Psoas muscle (tissue), 8 donors: Measurements from ENCODE around the gene IGSF11. TPM values are rescaled to one million over a fixed set of nuclear protein-coding genes. Genes with fewer than 3 reads are reported as not detected.
"Not testable (repeated sequence)": the region's sequence is repeated elsewhere in the genome, so short reads cannot be mapped to it uniquely, and the experiment has no call there.

Source experiments
- ATAC-seq, 4 donors: fragments of 200-7000 bp; cut with Tn5 transposase; one replicate each; pipeline ENCODE4 v1.9.1; 2020; ENCODE audit warnings: moderate library complexity in 3 of 4, mild to moderate bottlenecking in 2 of 4
- DNase-seq, 2 donors: peaks; one replicate each; pipeline ENCODE4 v3.0.0-alpha.2; 2020
- H3K27ac ChIP-seq: fragments of 200-600 bp; one replicate; pipeline ENCODE4 v1.8.0; 2022
- H3K27me3 ChIP-seq, 3 donors: fragments of 200-600 bp in 1 of 3; one replicate each; pipeline versions ENCODE4 v1.6.1 to v1.8.0; 2013 to 2022; ENCODE audit warnings: low read length in 2 of 3, mild to moderate bottlenecking in 2 of 3, moderate library complexity in 1 of 3; ENCODE audit not compliant: insufficient read depth in 3 of 3
- H3K36me3 ChIP-seq, 2 donors: fragments of 200-600 bp in 1 of 2; one replicate each; pipeline versions ENCODE4 v1.6.1 to v1.8.0; 2013 to 2022; ENCODE audit warnings: low read depth in 1 of 2, mild to moderate bottlenecking in 1 of 2, moderate library complexity in 1 of 2; ENCODE audit not compliant: insufficient read depth in 1 of 2
- H3K4me1 ChIP-seq: fragments of 200-600 bp; one replicate; pipeline ENCODE4 v1.8.0; 2022
- H3K4me3 ChIP-seq: fragments of 200-600 bp; one replicate; pipeline ENCODE4 v1.8.0; 2022; ENCODE audit warnings: mild to moderate bottlenecking
- H3K9me3 ChIP-seq: fragments of 200-600 bp; one replicate; pipeline ENCODE4 v1.8.0; 2022
- WGBS, 3 donors: extraction: QIAGEN DNeasy Blood & Tissue Kit; methylation state at CpG; one replicate each; pipeline versions ENCODE4 v1.1.6 to v1.1.7; 2013; 5-methylcytosine and 5-hydroxymethylcytosine counted together
- intact Hi-C, 2 donors: fragments of 100-400 bp; cut with DNase I; formaldehyde crosslinking; loops; one replicate each; pipeline versions ENCODE4 v1.11.0 to v1.14.2; 2022
- polyA plus RNA-seq, 3 donors: library from polyadenylated mRNA; stranded (reverse); fragments of 200-250 nt; gene quantifications; one replicate each; pipeline ENCODE4 v1.2.3, GENCODE V29; 2013
- total RNA-seq, 4 donors: library from RNA; stranded (reverse); fragmentation: NEBNext Ultra II Directional in 2 of 4; extraction: Animal tissue kit (Norgen Biotek cat#: 25700) in 2 of 4; gene quantifications; one replicate each; pipeline versions ENCODE4 v1.2.1 to v1.2.4, GENCODE V29; 2021 to 2023
- TF ChIP-seq, protein P1 (sequence below): fragments of 200-600 bp; IDR thresholded peaks from one replicate; pipeline ENCODE4 v1.8.0; 2022; ENCODE audit warnings: antibody characterized with exemption
- donor health status: healthy with polysubstance abuse.
- donor health status: DM: no; HTN: no; CAD: no; lungs with moderate emphysema.
- donor health status: Bipolar disorder and iron deficiency.
- donor health status: healthy.
- donor health status: DM: yes; HTN: yes; CAD: no.
- donor health status: DM: no; HTN: no; CAD: no.
- donor health status: DM: no; HTN: no; CAD: no.
- donor health status: DM: yes; HTN: yes; CAD: no.

The IGSF11 gene
- total and polyA plus RNA-seq, 7 donors = 0.23 to 8.5 (median 4.3) TPM

DNA sequence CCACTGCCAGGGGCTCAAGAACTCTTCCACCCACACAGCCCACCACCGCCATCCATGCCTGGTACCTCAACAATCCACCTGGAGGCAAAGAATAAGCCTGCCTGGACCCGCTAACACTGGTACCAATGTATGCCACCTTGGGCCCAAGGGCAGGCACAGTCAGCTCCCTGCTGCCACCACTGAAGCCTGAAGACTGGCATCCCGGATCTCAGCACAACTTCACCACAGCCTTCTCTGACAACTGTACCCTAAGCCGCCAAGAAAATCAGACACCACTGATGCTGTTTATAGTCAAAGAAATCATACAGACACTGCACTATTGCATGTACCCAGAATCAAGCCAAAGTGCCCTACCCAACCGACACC is 56.3 kb downstream of the IGSF11 start:
- TF ChIP-seq, protein P1, sequence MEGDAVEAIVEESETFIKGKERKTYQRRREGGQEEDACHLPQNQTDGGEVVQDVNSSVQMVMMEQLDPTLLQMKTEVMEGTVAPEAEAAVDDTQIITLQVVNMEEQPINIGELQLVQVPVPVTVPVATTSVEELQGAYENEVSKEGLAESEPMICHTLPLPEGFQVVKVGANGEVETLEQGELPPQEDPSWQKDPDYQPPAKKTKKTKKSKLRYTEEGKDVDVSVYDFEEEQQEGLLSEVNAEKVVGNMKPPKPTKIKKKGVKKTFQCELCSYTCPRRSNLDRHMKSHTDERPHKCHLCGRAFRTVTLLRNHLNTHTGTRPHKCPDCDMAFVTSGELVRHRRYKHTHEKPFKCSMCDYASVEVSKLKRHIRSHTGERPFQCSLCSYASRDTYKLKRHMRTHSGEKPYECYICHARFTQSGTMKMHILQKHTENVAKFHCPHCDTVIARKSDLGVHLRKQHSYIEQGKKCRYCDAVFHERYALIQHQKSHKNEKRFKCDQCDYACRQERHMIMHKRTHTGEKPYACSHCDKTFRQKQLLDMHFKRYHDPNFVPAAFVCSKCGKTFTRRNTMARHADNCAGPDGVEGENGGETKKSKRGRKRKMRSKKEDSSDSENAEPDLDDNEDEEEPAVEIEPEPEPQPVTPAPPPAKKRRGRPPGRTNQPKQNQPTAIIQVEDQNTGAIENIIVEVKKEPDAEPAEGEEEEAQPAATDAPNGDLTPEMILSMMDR = no peak
- DNase-seq = peak in 1 of 2 donors; percentile 21
- no peak overlapping the region for H3K27ac ChIP-seq
- peaks cover 3% of the 10 kb centered on the region for H3K4me1 ChIP-seq
- H3K4me3 ChIP-seq = no peak overlapping the region
- intact Hi-C loops = no loop called here
- WGBS, 3 donors = 80 to 95% (median 86%) methylated on average over 5 of the region's 5 CpGs
- H3K36me3 ChIP-seq = no peaks in the 10 kb centered on the region
- no peaks in the 10 kb centered on the region for H3K27me3 ChIP-seq
- no peaks in the 10 kb centered on the region for H3K9me3 ChIP-seq
- peak; percentile 40 to 70 (median 64) for ATAC-seq

DNA sequence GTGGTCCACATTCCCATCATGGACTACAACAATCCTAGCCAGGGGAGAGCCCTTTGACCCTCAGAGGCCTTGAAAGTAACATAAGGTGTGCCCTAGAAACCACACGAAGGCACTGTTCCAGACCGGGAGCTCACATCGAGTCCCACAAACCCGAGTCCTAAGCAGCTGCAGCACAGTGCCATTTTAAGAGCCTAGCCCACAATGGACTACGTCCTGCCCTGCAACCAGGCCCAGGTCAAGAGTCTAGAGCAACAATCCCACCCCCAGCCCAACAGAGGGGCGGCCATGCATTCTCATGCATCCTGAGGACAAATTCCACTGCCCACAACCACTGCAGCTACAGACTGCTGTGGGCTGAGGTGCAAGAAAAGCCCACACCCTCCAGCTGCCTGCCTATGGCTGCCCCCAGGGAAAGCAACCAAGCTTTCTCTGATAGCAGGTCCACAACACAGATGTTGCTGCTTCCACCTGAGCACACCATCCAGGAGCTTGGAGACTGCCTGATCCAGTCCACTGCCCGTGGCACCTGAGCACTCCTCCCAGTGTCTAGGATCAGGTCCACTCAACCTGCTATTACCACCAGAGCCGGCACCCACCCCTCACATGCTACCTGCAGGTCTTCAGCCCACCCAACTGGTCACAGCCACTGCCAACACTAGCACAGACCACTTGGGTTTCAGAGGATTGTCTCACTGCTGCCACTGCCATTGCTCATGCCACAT is 56.8 kb downstream of the IGSF11 start:
- H3K4me1 ChIP-seq = peaks cover 7% of the 10 kb centered on the region
- 83 to 87% (median 85%) methylated on average over 8 of the region's 8 CpGs for WGBS, 3 donors
- H3K4me3 ChIP-seq = no peak overlapping the region
- peak in 2 of 4 donors; percentile 13 to 43 for ATAC-seq
- TF ChIP-seq, protein P1 = no peak
- H3K9me3 ChIP-seq = no peaks in the 10 kb centered on the region
- no peaks in the 10 kb centered on the region for H3K27me3 ChIP-seq
- no peak overlapping the region for H3K27ac ChIP-seq
- no peaks in the 10 kb centered on the region for H3K36me3 ChIP-seq
- DNase-seq = peak in 1 of 2 donors; percentile 42
- intact Hi-C loops = no loop called here

DNA sequence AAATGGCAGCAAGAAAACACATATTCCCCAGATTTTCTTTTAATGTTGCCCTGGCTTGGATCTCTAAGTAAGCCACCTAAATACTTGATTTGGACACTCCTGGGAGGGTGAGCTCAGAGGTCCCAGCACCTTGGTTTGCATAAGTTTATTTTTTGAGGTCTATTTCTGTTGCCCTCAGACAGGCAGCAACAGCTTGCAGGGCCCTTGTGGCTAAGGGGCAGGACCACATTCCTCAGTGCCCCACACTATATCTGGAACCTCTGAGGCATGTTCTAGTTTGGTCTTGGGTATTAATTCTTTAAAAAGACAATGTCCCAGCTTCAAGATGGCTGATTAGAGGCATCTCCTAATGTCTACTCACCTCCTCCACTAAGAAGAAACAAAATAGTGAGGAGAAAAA is 57.5 kb downstream of the IGSF11 start:
- intact Hi-C loops = no loop called here
- H3K9me3 ChIP-seq = no peaks in the 10 kb centered on the region

GRCh38 chr3:118975476-118975875 is 59.2 kb downstream of the IGSF11 start:
- H3K4me3 ChIP-seq, intact Hi-C loops: not testable (repeated sequence)

More for the DNA sequence above, 57.5 kb downstream of the IGSF11 start:
- Histone ChIP-seq H3K4me1 (peaks cover 14% of the 10 kb centered on the region), H3K27ac (no peak overlapping the region), H3K36me3 (no peaks in the 10 kb centered on the region), H3K27me3 (no peaks in the 10 kb centered on the region), H3K4me3 (no peak overlapping the region)
- TF ChIP-seq, protein P1 = no peak
- no peak for DNase-seq
- ATAC-seq = peak; percentile 26 to 67 (median 46)

GRCh38 chr3:118974356-118975097 is 60.1 kb downstream of the IGSF11 start:
- TF ChIP-seq, protein P1 = no peak
- peaks cover 27% of the 10 kb centered on the region for H3K4me1 ChIP-seq
- no peak for ATAC-seq
- H3K27me3 ChIP-seq = no peaks in the 10 kb centered on the region
- no peaks in the 10 kb centered on the region for H3K36me3 ChIP-seq
- intact Hi-C loops = loop anchor here in 1 of 2 donors (5.0 kb wide), 1 partner anchor 37 kb away; no protein-coding TSS in a partner anchor
- H3K27ac ChIP-seq = no peak overlapping the region
- 69 to 82% (median 70%) methylated on average over 6 of the region's 6 CpGs for WGBS, 3 donors
- no peak for DNase-seq
- H3K4me3 ChIP-seq = no peak overlapping the region
- no peaks in the 10 kb centered on the region for H3K9me3 ChIP-seq

More at GRCh38 chr3:118975476-118975875, 59.2 kb downstream of the IGSF11 start:
- DNase-seq, H3K27ac ChIP-seq, H3K27me3 ChIP-seq, H3K36me3 ChIP-seq, ATAC-seq, H3K9me3 ChIP-seq: not testable (repeated sequence)
- peaks cover 20% of the 10 kb centered on the region for H3K4me1 ChIP-seq
- WGBS, 3 donors = 70 to 95% (median 72%) methylated on average over 1 of the region's 1 CpG
